IPS-NIHi7 (cell line): ENCODE measurements around the gene SLC35G6.
A peak's percentile ranks its signal among the peaks of the same experiment; 100 is the strongest.

ENCODE experiments used
- DNase-seq: peaks from one replicate; pipeline ENCODE4 v3.0.0; 2012; ENCODE audit warnings: mixed read lengths; ENCODE audit errors: extremely low spot score

SLC35G6 gene

GRCh38 chr17:7502171-7502847 is 21.1 kb downstream of the SLC35G6 start:
- DNase-seq = no peak

GRCh38 chr17:7502987-7503386 is 21.7 kb downstream of the SLC35G6 start:
- peak; percentile 56 for DNase-seq

- no peak for DNase-seq
Measured at GRCh38 chr17:7503521-7503920, 22.3 kb downstream of the SLC35G6 start.

DNA sequence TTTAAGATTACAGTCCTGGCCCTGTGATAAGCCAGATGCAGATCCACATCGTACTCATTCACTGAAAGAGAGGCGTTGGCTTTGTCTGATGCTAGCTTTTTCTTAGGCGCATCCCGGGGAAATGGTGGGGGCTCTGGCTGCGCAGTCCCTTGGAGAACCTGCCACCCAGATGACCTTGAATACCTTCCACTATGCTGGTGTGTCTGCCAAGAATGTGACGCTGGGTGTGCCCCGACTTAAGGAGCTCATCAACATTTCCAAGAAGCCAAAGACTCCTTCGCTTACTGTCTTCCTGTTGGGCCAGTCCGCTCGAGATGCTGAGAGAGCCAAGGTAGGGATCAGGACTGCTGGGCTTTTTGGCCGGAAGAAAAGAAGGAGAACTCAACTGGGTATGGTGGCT is 26.9 kb downstream of the SLC35G6 start:
- no peak for DNase-seq

GRCh38 chr17:7508846-7509245 is 27.6 kb downstream of the SLC35G6 start:
- DNase-seq = no peak

GRCh38 chr17:7509937-7510336 is 28.7 kb downstream of the SLC35G6 start:
- no peak for DNase-seq

- no peak for DNase-seq
Measured at GRCh38 chr17:7511108-7511507, 29.9 kb downstream of the SLC35G6 start.

DNA sequence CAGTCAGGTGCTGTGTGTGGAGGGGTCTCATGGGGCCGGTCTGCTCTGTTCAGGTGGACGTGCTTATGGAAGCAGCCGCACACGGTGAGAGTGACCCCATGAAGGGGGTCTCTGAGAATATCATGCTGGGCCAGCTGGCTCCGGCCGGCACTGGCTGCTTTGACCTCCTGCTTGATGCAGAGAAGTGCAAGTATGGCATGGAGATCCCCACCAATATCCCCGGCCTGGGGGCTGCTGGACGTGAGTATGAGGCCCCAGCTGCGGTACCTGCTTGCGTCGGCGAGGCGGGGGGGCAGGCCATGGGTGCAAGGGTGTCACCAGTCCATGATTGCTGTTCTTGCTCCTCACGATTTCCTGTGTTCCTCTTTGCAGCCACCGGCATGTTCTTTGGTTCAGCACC is 30.9 kb downstream of the SLC35G6 start:
- no peak for DNase-seq

- DNase-seq = no peak
Measured at GRCh38 chr17:7512824-7513540, 31.7 kb downstream of the SLC35G6 start.

DNA sequence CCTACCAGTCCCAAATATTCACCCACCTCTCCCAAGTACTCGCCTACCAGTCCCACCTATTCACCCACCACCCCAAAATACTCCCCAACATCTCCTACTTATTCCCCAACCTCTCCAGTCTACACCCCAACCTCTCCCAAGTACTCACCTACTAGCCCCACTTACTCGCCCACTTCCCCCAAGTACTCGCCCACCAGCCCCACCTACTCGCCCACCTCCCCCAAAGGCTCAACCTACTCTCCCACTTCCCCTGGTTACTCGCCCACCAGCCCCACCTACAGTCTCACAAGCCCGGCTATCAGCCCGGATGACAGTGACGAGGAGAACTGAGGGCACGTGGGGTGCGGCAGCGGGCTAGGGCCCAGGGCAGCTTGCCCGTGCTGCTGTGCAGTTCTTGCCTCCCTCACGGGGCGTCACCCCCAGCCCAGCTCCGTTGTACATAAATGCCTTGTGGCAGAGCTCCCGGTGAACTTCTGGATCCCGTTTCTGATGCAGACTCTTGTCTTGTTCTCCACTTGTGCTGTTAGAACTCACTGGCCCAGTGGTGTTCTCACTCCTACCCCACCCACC is 32.7 kb downstream of the SLC35G6 start:
- no peak for DNase-seq

GRCh38 chr17:7515911-7516610 is 34.8 kb downstream of the SLC35G6 start:
- DNase-seq = no peak

DNA sequence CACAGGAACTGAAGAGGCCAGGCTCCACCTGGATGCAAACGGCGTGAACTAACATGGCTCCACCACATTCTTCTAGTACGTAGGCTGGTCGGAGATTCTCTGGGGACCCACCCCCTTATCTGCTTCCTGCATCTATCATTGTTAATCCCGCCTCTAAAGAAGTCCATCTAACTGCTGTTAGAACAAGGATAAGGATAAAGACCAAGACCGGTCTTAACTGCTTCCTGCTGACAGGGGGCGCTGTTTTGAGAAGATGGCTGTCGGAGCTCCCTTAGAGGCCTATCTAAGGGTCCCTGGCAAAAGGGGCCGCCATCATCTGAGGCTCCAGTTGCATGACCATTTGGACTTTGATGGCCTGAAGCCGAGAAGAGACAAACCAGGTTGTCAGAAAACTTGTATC is 41.8 kb downstream of the SLC35G6 start:
- peak; percentile 78 for DNase-seq

DNA sequence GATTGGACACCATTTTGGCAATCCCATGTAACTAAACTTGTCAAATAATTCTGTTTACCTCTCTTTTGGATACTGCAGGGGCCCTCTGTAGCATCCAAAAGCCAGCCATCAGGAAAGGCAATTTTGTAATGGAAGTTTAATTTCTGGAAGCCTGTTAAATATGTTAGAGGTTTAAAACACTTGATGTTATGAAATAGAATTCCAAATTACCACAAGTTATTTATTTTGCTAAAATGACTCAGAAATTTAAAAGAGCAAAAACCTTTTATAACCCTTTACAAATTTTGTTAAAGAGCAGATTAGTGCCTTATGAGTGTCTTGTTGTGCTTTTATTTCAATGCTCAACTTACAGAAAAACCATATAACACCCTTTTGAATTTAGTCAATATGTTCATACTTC is 47.6 kb downstream of the SLC35G6 start:
- no peak for DNase-seq

DNA sequence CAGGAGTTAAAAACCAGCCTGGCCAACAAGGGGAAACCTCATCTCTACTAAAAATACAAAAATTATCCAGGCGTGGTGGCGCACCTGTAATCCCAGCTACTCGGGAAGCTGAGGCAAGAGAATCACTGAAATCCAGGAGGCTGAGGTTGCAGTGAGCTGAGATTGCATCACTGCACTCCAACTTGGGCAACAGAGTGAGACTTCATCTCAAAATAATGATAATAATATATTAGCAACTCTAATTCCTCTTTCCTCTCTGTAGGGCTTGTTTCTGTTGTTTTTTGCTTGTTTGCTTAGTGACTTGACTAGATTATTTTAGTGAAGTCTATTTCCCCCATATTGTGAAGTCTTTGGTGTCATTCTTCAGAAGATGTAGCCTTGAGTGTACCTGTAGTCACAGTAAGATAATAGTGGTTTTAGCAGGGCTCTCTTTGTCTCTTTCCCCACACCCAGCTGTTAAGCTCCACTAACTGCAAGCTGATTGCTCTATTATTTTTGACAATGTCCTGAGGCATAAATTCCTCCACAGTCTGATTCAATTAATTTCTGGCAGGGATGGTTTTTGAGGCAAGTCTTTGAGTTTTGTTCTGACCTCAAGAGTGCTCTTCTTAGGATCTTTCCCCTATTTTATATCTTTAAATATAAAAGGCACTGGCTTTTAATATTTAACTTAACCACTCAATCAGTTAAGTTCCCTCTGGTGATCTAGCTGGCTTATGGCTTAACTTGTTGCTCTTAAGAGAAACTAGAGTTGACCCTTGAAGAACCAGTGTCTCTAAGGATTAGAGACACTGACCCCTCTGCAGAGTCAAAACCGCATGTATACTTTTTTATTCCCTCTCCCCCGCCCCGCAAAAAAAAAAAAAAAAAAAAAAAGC is 49.0 kb downstream of the SLC35G6 start:
- DNase-seq = no peak
